Stimulated activated CD4-positive, alpha-beta T cell treated with anti-CD3 and anti-CD28 coated beads, Interleukin-1b, Interleukin-23, amount 100 ng/mL, for 24 hours (primary cell): ENCODE data around the gene GPATCH2L.

Source experiments
- DNase-seq, 4 experiments: peaks; one replicate each; pipeline ENCODE4 v3.0.0-alpha.2; 2020; ENCODE audit warnings: low read depth in 4 of 4, low spot score in 1 of 4

The GPATCH2L gene

DNA sequence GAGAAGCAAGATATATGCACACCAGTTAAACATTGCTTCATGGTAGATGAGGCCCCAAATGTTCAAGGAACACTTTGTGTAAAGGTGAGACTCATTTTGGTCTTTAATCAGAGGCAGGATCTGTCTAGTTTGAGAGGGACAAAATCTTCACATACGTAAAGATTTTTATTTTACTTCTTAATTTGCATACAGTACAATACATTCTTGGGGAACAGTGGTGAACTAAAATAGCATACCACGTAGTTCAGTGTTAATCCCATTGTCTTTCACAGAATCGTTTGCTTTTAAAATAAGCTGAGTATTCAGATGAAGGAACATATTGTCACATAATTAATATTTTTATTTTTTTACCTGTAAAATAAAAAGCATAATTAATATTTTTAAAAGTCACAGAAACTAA, 43.3 kb downstream of the GPATCH2L start:
- DNase-seq: no peak

DNA sequence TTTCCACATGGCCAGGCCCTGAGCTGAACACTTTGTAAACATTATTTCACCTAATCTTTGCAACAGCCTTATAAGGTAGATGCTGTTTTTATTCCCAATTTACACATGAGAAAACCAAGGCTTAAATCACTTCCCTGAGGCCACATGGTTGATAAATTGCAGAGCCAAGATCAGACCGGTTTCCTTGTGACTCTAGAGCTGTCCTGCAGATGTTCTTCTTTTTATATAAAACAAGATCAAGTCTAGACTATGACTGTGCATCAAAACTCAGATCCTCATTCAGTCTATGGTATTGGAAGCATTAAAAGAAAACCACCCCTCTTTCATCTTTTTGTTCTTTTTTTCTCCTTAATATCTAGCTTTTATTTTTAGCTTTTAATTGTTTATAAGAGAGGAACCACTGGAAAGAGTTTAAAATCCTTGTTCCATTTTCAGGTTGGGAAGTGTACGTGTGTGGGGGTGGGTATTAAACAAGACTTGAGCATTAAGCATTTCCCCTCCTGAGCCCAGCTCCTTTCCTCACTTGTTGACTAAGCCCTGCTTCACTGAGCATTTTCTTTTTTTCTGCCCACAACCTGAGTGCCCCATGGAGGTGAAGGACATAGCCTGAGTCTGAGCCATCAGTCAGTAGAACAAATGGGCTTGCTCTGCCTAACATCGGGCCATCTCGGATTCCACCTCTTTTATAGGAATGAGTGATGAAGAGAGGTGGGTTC, 45.4 kb downstream of the GPATCH2L start:
- no peak for DNase-seq

DNA sequence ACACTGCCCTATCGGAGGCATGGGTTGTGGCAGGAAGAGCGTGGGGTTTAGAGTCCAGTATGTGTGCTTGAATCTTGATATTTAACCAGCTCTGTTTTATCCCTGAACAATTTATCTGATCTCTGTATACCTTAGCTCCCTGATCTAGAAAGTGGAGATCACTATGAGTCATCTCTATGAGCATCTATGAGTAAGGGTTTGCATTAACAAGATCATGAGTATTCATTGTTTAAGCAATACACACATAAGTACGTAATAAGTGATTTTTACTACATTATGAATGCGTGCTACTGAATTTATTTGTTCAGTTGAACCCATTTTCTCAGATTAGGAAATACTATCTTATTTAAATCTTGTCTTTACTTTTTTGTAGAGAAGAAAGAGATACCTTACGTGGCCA, 49.4 kb downstream of the GPATCH2L start:
- no peak for DNase-seq

DNA sequence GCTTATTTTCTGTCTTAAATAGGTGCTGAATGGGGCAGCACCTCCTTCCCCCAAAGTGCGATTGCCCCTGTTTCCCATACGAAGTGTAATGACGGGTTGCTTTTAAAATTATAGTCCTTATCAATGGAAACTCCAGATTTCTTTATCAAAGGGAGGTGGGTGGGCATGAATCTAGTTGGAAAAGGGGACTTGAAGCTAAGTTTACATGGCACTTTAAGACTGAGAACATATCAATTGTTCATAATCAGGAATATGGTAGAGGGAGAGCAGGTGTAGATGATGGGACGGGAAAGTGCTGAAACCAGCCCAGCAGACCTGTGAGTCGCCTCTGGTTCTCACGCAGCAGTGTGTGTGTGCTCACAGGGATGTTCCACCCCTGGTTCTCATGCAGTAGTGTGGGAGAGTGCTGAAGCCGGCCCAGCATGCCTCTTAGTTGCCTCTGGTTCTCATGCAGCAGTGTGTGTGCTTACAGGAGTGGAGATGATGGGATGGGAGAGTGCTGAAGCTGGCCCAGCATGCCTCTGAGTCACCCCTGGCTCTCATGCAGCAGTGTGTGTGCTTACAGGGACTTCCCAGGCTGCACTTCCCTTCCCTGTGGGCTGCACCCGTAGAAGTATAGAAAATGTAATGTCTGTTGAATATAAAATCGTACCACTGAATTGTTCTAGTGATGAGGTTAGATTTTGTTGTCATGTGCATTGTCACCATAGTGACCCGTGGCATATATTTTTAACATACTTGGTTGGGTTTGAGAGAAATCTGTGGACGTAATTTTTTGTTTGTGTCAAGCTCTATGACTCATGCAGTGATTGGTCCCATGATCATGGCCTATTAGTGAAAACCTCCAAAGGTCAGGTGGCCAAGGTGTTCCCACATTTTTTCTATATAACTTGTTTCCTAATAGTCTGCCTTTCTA, 51.6 kb downstream of the GPATCH2L start:
- DNase-seq: no peak

DNA sequence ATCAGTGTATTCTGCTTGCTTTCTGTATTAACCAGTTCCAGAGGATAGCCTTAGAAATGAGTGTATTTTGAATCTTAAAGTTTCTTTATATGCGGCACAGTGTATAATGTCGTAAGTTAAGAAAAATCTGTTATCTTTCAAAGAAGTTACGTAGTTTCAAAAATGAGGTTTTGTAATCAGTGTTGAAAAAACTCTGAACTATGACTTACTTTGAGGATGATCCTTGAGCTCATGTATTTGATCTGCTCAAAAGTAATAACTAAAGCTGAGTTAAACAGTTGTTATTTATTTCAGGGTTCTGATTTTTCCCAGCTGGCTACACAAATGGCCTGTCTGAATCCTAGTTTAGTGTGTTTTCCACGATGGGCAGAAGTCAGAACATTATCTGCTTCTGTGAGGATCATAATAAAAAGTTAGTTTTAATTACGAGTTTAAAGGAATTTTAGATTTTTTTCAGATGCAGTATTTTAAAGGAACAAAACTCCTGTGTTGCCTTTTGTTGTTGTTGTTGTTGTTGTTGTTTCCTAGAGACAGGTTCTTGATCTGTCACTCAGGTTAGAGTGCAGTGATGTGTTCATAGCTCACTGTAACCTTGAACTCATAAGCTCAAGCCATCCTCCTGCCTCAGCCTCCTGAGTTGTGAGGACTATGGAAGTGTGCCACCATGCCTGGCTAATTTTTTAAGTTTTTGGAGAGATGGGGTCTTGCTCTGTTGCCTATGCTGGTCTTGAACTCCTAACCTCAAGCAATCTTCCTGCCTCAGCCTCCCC, 52.9 kb downstream of the GPATCH2L start:
- no peak for DNase-seq

DNA sequence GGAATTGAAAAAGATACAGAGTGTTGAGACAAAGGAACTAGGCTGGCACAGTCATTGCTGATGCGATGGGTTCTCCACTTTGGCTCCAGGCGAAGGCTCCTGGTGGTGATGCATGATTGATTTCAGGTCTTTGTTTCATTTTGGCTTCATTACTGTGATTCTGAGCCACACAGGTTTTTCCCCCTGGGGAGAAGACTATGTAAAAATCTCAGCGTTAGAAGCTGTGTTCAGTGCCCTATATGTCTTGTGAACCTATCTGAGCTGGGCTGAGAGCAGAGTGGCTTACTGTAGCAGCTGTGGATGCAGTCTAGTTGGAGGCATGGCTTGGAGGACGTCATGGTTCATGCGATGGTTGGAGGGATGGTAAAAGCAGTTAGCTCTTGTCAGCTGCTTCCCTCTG, 54.0 kb downstream of the GPATCH2L start:
- DNase-seq: no peak

DNA sequence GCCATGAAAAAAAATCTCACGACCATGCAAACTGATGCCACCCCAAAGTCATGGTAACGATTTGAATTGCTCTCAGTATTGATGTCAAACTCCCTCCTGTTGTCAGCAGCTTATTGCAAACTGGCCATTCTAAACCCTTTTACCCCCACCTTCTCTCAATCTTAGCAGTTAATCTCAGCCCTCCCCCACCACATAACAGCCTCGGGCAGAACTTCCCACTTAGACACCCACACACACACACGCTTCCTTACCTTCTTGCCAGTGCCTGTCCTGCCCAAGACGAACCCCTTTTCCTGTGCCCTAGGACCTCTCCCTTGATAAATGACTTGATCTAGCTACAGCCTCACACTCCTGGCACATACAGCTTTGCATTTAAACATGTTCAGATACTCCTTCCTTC, 56.6 kb downstream of the GPATCH2L start:
- DNase-seq: no peak

DNA sequence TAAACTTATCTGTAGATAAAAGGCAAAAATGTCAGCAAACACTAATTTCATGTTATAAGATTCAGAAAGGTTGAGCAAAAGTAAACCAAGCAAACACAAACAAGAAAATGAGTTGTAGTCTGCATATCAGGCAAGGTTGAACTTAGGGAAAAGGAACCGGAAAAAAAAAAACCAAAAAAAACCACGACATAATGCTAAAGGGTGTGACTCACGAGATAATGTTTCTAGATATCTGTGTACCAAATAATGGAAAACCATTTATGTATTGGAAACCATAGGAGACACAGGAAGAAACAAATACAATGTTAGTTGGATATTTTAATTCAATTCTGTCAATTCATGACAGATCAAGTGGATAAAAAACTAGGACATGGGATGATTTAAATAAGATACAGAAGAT, 60.5 kb downstream of the GPATCH2L start:
- no peak for DNase-seq

DNA sequence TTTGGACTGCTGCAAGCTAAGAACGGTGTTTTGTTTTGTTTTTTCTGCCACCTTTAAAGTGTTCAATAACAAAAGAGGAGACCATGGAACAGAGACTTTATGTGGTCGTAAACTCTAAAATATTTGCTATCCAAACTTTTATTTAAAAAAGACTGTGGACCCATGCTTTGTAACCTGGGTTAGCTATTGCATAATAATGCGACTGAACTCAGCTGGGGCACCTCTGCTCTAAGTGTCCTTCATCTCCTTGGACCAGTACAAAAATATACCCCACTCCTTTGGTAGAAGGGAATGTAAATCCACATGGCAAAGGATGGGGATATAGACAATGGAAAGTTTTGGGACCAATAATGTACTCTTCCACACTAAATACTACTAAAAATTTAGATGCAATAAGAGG, 65.5 kb downstream of the GPATCH2L start:
- DNase-seq: no peak

DNA sequence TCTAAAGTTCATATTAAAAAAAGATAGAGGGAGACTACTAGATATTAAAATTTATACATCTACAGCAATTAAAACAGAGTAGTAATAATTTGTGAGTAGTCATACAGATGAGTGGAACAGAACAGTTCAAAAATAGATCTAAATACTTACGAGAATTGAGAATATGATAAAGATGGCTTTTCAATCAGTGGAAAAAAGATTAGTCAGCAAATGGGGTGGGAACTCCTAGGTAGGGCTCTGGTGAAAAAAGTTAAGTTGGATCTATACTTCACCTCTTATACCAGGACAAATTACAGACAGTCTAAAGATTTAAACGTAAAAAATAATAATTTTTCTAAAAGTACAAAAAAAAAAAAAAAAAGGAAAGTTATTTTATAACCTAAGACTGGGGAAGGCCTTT, 66.9 kb downstream of the GPATCH2L start:
- no peak for DNase-seq

DNA sequence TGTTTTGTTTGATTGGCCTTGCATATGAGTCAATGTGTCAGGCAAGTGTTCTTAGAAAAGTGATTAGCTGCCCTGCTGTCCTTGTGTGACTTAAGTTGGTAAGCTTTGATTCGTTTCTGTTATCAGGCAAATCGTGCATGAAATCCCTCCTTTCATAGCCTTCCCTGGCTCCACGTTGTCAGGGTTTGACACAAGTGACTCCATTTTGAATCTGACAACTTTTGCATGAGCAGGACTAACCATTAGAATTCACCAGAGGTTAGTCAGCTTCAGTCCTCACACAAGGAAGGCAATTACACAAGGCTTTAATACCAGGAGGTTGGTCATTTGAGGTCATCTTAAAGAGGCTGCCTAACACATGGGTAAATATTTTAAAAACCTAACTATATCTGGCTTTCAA, 68.2 kb downstream of the GPATCH2L start:
- DNase-seq: no peak

DNA sequence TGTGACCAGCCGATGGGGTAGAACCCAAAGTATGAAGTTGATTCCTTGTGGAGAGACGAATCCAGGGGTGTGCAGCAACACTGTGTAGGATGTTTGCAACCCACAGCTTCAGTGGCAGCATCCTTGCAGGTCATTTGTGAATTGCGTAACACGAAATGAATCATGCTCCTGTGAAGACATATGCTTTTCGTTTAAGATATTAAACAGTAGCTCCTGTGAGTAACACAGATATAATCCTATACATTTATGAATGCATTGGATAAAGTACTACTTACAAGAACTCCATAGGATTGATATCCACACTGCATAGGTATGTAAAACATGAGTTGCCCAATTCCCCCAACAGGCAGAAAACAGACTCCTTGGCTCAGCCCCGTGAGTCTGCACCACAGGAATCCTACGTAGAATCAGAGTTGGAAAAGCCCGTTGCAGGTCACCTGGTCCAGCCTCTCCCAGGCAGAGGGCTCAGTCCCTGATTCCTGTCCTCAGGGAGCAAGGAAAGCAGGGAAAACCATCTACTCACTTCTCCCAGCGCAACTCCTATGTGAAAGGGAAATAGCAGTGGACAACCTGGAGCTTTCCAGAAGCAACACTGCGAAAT, 75.8 kb downstream of the GPATCH2L start:
- no peak for DNase-seq

DNA sequence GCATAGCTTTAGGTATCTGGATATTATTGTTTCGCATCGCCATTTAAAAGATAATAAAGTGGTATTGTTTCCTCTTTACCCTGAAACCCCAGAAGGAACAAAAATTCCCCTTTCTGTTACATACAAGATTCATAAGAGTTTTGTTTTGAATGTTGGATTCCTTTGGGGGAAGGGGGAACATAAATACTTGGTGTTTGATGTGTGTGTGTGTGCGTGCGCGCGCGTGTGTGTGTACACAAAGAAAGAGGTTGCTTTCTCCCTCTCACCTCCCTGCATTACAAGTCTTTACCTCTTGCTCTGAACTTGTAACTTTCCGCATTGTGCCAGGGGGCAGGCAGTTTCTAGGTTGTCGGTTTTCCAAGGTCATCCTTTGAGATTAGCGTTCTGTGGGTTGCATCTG, 76.4 kb downstream of the GPATCH2L start:
- DNase-seq: no peak

DNA sequence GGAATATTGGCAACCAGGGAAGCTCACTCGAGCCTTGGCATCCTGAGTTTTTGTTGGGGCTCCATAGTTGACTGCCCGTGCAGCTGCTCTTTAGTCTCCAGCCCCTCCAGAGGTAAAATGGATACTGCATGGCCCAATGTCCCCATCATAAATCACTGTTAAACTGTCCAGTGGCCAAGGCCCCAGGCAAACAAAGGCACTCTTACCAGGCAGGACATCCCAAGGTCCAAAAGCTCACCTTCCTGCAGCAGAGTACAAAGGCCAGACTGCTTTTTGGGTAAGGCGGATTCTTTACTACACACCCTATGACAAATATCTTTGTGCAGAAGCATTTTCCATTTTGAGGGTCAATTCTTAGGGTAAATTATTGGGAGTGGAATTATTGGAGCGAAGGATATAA, 81.1 kb downstream of the GPATCH2L start:
- DNase-seq: no peak

DNA sequence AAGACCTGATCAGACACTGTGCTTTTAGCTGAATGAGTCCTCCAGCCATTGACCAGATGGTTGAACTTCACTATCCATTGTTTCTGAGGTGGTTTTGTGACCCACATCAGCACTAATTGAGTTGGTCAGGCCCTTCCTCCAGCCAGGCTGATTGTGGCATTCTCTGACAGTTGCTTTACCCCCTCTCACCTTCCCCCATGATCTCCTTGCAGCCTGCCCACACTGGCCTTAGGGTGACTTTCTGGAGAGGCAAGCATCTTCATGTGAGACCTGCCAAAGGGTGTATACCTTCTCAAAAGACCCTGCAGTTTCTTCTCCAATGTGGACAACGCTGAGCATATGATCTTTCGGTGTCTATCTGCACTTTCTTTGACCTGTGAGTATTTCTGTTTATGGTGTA, 83.9 kb downstream of the GPATCH2L start:
- no peak for DNase-seq

DNA sequence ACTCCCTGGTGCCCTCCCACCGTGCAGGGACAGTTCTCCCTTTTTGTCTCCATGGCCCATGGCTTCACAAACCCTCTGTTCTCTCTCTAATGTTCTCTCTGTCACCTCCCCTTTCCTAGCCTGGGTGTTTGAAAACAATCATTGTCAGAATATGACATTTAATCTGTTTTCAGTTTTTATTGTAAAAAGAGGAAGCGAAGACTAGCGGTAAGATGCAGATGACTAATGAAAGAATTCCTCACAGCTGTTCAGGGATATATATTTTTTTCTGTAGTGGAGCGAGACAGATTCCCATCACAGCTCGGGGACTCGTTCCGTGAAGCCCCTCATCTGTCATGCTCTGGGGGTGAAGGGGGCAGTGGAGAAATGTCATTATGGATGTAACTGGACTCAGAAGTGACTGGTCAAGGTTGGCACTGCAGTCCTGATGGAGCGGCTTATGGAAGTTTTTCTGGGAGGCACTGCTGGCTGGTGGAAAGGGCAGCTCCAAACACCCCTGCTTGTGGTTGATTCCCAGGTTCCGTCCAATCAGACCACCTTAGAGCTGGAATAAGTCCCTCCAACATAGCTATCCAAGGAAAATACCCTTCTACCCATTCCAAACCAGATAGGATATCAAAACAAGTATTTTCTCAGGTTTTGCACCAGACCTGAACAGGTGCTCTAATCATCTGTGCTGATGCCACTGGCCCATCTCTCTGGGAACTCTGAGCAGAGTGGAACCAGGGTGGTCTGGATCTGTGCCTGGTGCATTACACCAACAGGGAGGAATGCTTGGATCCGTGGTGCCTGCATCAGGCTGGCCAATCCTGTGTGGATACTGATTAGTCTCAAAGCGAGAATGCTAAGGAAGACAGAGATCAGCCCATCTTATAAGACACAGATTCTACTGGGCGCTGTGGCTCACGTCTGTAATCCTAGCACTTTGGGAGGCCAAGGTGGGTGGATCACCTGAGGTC, 84.7 kb downstream of the GPATCH2L start:
- no peak for DNase-seq

DNA sequence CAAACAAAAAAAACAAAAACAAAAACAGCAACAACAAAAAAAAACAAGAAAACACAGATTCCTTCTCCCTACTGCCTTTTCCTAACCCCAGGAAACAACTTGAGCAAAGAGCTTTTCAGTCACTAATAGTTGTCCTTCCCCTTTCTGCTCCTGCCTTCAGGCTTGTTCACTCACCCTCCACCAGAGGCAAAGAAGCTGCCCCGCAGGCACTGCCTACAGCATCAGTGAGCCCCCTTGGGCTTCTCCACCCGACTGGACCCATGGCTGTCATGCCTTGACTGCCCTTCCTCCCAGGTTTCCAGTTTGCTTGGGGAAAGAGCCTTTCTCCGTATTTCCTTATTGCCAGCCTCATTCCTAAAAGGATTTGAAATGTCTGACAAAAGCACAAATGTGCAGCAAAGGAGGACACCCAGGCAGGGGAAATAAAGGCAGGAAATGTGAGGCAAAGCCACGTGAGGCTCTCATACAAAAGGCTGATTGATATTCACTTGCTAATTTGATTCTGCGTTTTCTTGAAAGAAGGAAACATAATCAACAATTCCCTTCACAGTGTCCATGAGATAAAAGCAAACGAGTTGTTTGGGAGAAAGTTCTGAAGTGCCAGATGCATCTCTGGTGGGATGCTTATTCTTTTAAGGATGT, 85.7 kb downstream of the GPATCH2L start:
- DNase-seq: no peak

DNA sequence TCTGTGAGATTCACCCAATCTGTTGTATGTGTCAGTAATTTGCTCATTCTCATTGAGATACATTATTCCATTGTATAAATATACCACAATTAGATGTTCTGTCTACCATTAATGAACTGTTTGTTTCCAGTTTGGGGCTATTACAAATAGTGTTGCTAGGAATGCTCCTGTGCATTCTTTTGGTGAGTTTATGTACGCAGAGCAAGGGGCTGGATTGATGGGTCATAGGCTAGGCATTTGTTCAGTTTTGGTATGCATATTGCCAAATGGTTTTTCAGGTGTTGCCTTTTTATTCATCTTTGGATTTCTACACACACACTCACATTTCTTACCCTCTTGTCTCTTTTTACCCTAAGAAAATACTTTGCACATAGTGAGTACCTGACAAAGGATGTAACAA, 93.4 kb downstream of the GPATCH2L start:
- DNase-seq: no peak

DNA sequence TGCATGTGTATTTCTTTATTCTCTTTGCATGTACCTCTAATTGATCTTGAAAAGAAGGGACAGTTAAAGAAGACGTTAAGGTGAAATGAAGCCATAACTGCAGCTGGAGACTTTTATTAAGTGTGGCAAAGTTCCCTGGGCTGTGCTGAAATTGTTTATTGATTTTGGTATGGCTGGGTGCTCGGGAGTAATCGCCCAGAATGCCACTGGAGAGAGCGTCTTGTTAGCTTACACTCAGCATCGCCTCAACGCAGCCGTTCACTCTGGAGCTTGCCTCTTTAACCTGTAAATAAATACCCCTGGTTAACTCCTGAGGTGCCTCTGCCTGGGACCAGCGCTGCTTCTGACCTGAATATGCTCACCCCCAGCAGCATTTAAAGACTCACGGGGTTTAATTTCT, 98.6 kb downstream of the GPATCH2L start:
- DNase-seq: no peak

DNA sequence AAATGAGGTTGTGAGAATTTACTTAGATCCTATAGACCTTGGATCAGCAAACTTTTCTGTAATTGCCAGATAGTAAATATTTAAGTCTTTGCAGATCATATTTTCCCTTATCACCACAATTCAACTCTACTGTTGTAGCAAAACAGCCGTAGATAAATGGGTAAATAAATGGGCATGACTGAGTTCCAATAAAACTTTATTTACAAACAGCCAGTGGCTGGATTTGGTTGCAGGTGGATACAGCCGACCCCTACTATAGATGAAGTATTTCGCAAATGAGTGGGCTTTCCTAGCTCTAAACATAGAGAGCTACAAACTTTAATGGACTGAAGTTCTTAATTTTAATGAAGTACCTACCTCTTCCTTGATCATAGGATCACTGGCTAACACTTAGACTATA, 100.7 kb downstream of the GPATCH2L start:
- DNase-seq: no peak
